HepG2 (cell line): ENCODE results near the gene RNU2-63P. TPM values are rescaled to one million over a fixed set of nuclear protein-coding genes. Genes with fewer than 3 reads are reported as not detected.
A peak's percentile ranks its signal among the peaks of the same experiment; 100 is the strongest.

ENCODE experiments used
- ATAC-seq: fragments of 200-7000 bp; cut with Tn5 transposase; 3 replicates; pipeline ENCODE4 v1.9.1; 2020; ENCODE audit warnings: mild to moderate bottlenecking, moderate library complexity
- BruUV-seq: library from RNA; stranded (reverse); fragments of 400-500 nt; replicated peaks from 2 replicates; lab custom pipeline; 2021; lab: Mats Ljungman, UMichigan
- CTCF ChIA-PET: fragments of 300-600 bp; formaldehyde crosslinking; extraction: SDS; loops from one replicate; lab custom pipeline; 2021; ENCODE audit warnings: low total read pairs, inconsistent platforms, low intra/inter-chr PET ratio; lab: Yijun Ruan, JAX
- POLR2A ChIA-PET: fragments of 350-600 bp; sonication (Branson Sonifier 250); formaldehyde crosslinking; loops from one replicate; lab custom pipeline; 2020; ENCODE audit warnings: antibody characterized with exemption, inconsistent platforms; lab: Yijun Ruan, JAX
- DNase-seq: peaks from one replicate; pipeline ENCODE4 v3.0.0-alpha.2; 2015; ENCODE audit warnings: low spot score
- FAIRE-seq: peaks from 3 replicates; lab custom pipeline; 2011; peaks lifted over from hg19 to GRCh38; lab: Jason Lieb, UNC
- H2AFZ ChIP-seq: one replicate; pipeline ENCODE4 v1.6.1; 2011; ENCODE audit warnings: low read length, inconsistent platforms
- H3K27ac ChIP-seq: fragments of 300-600 bp; 3 replicates; pipeline ENCODE4 v1.8.0; 2011; ENCODE audit warnings: mixed run types, mild to moderate bottlenecking, mixed read lengths, low read length, inconsistent platforms; ENCODE audit not compliant: insufficient read depth; ENCODE audit errors: extremely low read length
- H3K27me3 ChIP-seq, 2 experiments: fragments of 200-600 bp in 1 of 2; 2 replicates in 1 of 2; 3 replicates in 1 of 2; pipeline versions ENCODE4 v1.6.0 to v1.8.0; 2011; ENCODE audit warnings: low read length in 2 of 2, mild to moderate bottlenecking in 2 of 2, moderate library complexity in 2 of 2, inconsistent platforms in 1 of 2; ENCODE audit not compliant: insufficient read depth in 2 of 2, control insufficient read depth in 1 of 2
- H3K36me3 ChIP-seq, 2 experiments: fragments of 200-600 bp in 1 of 2; replicated peaks in 1 of 2; 2 replicates in 1 of 2; 3 replicates in 1 of 2; pipeline versions ENCODE4 v1.5.1 to v1.8.0; 2011; ENCODE audit warnings: low read length in 2 of 2, inconsistent platforms in 1 of 2; ENCODE audit not compliant: insufficient read depth in 2 of 2, control insufficient read depth in 1 of 2
- H3K4me1 ChIP-seq: 2 replicates; pipeline ENCODE4 v1.5.1; 2012; ENCODE audit warnings: low read length, inconsistent platforms; ENCODE audit not compliant: insufficient read depth
- H3K4me2 ChIP-seq: 2 replicates; pipeline ENCODE4 v1.6.0; 2011; ENCODE audit warnings: low read depth, low read length, inconsistent platforms
- H3K4me3 ChIP-seq, 3 experiments: fragments of 200-600 bp in 1 of 3; sonication (generic), shearing (Covaris generic) in 1 of 3; replicated peaks in 1 of 3; 2 replicates each; pipeline ENCODE4 v1.5.1; 2011 to 2016; ENCODE audit warnings: low read length in 3 of 3, inconsistent platforms in 2 of 3, low read depth in 2 of 3, mild to moderate bottlenecking in 2 of 3, control low read depth in 1 of 3, mixed read lengths in 1 of 3; ENCODE audit not compliant: insufficient read depth in 1 of 3
- H3K79me2 ChIP-seq: one replicate; pipeline ENCODE4 v1.6.1; 2011; ENCODE audit warnings: low read length, inconsistent platforms; ENCODE audit not compliant: insufficient read depth
- H3K9ac ChIP-seq: 2 replicates; pipeline ENCODE4 v1.6.0; 2011; ENCODE audit warnings: mild to moderate bottlenecking, low read depth, low read length, inconsistent platforms; ENCODE audit not compliant: insufficient read depth
- H3K9me3 ChIP-seq: 2 replicates; pipeline ENCODE4 v1.5.1; 2012; ENCODE audit warnings: mild to moderate bottlenecking, low read length
- H4K20me1 ChIP-seq: 2 replicates; pipeline ENCODE4 v1.6.0; 2011; ENCODE audit warnings: inconsistent platforms, mild to moderate bottlenecking, low read length, moderate library complexity; ENCODE audit not compliant: insufficient read depth
- CSRNP1 ChIP-seq: sonication (generic); formaldehyde crosslinking; IDR thresholded peaks from 2 replicates; pipeline ENCODE4 v1.8.1; 2023; ENCODE audit warnings: mild to moderate bottlenecking, missing genetic modification reagents
- IRF9 ChIP-seq: sonication (generic); formaldehyde crosslinking; IDR thresholded peaks from 2 replicates; pipeline ENCODE4 v1.8.0; 2022; ENCODE audit warnings: missing genetic modification reagents, mild to moderate bottlenecking, borderline replicate concordance
- PRDM15 ChIP-seq: sonication (generic); formaldehyde crosslinking; IDR thresholded peaks from 2 replicates; pipeline ENCODE4 v1.4.0; 2020; ENCODE audit warnings: missing genetic modification reagents
- WGBS: methylation state at CpG from one replicate; pipeline ENCODE4 v1.1.6; 2017; ENCODE audit warnings: low lambda C conversion rate; 5-methylcytosine and 5-hydroxymethylcytosine counted together
- in situ Hi-C: cut with HindIII; loops from 2 replicates; pipeline ENCODE4 v1.10.0; 2017; ENCODE audit warnings: low pct_unique_long_range_greater_than_20kb; ENCODE audit not compliant: extremely low pct_ligation_motif_present
- intact Hi-C: fragments of 100-400 bp; cut with micrococcal nuclease; formaldehyde crosslinking; loops from one replicate; pipeline ENCODE4 v1.10.0; 2022; ENCODE audit not compliant: unreplicated experiment
- polyA plus RNA-seq, 8 experiments: library from polyadenylated mRNA; depleted of rRNA in 3 of 8; stranded (reverse) in 7 of 8; unstranded in 1 of 8; fragments of >200 nt; fragmentation: Illumina TruSeq in 4 of 8; extraction: Trizol in 4 of 8; gene quantifications; 2 replicates each; pipeline versions ENCODE4 v1.2.1 to v1.2.3, GENCODE V29; 2011 to 2016; ENCODE audit warnings: low read depth in 4 of 8, missing spikeins in 1 of 8, mixed read lengths in 1 of 8; ENCODE audit not compliant: insufficient read depth in 1 of 8
- total RNA-seq, 5 experiments: library from RNA; depleted of rRNA; stranded (reverse); fragments of >200 nt; fragmentation: Illumina TruSeq; extraction: Trizol; gene quantifications; 2 replicates each; pipeline ENCODE4 v1.2.3, GENCODE V29; 2016; ENCODE audit warnings: low read depth in 1 of 5

Gene RNU2-63P
- total and polyA plus RNA-seq, 2 of the 13 experiments (the other 11 are each of a cell fraction or from before 2014, with no cell fraction given), result 6.8 TPM; not detected in 1

- 0 out of 2 replicates have a peak, but pooled peaks have one; percentile 7 for TF ChIP-seq CSRNP1 (CRISPR knock-in tag)
- no peak for TF ChIP-seq PRDM15
- no peak for TF ChIP-seq IRF9
- TF ChIP-seq, all 625 proteins: peak for 1
- no peak for FAIRE-seq
- Histone ChIP-seq H3K4me1 (peaks cover 34% of the 10 kb centered on the region), H3K79me2 (peaks cover 16% of the 10 kb centered on the region), H3K4me2 (no peak overlapping the region), H3K27me3 (no peaks in the 10 kb centered on the region; a peak in 1 of 5 replicates), H3K36me3 (0 out of 5 replicates have a peak, but pooled peaks cover 0 to 1% of the 10 kb centered on the region in 2 experiments), H3K9me3 (no peaks in the 10 kb centered on the region), H3K4me3 (no peak overlapping the region), H3K9ac (no peak overlapping the region), H2AFZ (no peak overlapping the region), H4K20me1 (no peaks in the 10 kb centered on the region), H3K27ac (no peak overlapping the region)
- BruUV-seq, result no TSS peak
- no peak for DNase-seq
- ChIA-PET POLR2A (interaction anchor here (1.1 to 1.8 kb wide), 5 partner anchors 10 to 78 kb away, joined by 3 to 7 read pairs (median 5); partner anchors contain the start of genes FABP1 and RNU2-63P), CTCF (no interaction called here)
- in situ Hi-C loops, result loop anchor here (25.0 kb wide), 1 partner anchor 413 kb away; the partner anchor contains the start of gene FOXI3
- no peak for ATAC-seq
- intact Hi-C loops, result no loop called here
- WGBS, result 97% methylated on average over 1 of the region's 1 CpG
Measured at GRCh38 chr2:88049622-88050021, 33.3 kb upstream of the RNU2-63P start.
